Skin of body (tissue), 2 donors: ENCODE data around the gene HES1. TPM values are rescaled to one million over a fixed set of nuclear protein-coding genes. Genes with fewer than 3 reads are reported as not detected.
"Not testable (repeated sequence)": the region's sequence is repeated elsewhere in the genome, so short reads cannot be mapped to it uniquely, and the experiment has no call there.

ENCODE experiments used
- DNase-seq: peaks from one replicate; lab custom pipeline; 2025; lab: John Stamatoyannopoulos, UW
- total RNA-seq: library from RNA; depleted of rRNA; stranded (reverse); fragments of >200 nt; gene quantifications from one replicate; pipeline ENCODE4 v1.2.3, GENCODE V29; 2014

Gene HES1
- total RNA-seq, result 53.8 TPM

GRCh38 chr3:194135806-194136518, at the start of gene HES1:
TSS of gene HES1 (plus strand) at chr3:194136148. CDS start at chr3:194136381, 233 bp downstream.
- DNase-seq, result peak; percentile 97

- DNase-seq, result no peak
Measured at GRCh38 chr3:194086388-194087075, 49.4 kb upstream of the HES1 start.

GRCh38 chr3:194087280-194087679, 48.7 kb upstream of the HES1 start:
- no peak for DNase-seq

GRCh38 chr3:194087995-194088855, 47.7 kb upstream of the HES1 start:
- DNase-seq, result no peak

- peak; percentile 72 for DNase-seq
Measured at GRCh38 chr3:194089357-194090177, 46.4 kb upstream of the HES1 start.

- DNase-seq, result not testable (repeated sequence)
Measured at GRCh38 chr3:194090178-194090555, 45.8 kb upstream of the HES1 start.

GRCh38 chr3:194090716-194091115, 45.2 kb upstream of the HES1 start:
- DNase-seq, result no peak

GRCh38 chr3:194091141-194091540, 44.8 kb upstream of the HES1 start:
- DNase-seq, result no peak

- not testable (repeated sequence) for DNase-seq
Measured at GRCh38 chr3:194091897-194092296, 44.1 kb upstream of the HES1 start.

GRCh38 chr3:194092881-194093301, 43.1 kb upstream of the HES1 start:
- no peak for DNase-seq

- DNase-seq, result no peak
Measured at GRCh38 chr3:194093842-194094241, 42.1 kb upstream of the HES1 start.

- no peak for DNase-seq
Measured at GRCh38 chr3:194095464-194095863, 40.5 kb upstream of the HES1 start.

- no peak for DNase-seq
Measured at GRCh38 chr3:194095902-194096301, 40.0 kb upstream of the HES1 start.

GRCh38 chr3:194097141-194097882, 38.6 kb upstream of the HES1 start:
- DNase-seq, result no peak

GRCh38 chr3:194098081-194098842, 37.7 kb upstream of the HES1 start:
- DNase-seq, result peak; percentile 57

- DNase-seq, result no peak
Measured at GRCh38 chr3:194098843-194099183, 37.1 kb upstream of the HES1 start.

- DNase-seq, result no peak
Measured at GRCh38 chr3:194099215-194099614, 36.7 kb upstream of the HES1 start.

- no peak for DNase-seq
Measured at GRCh38 chr3:194100856-194101390, 35.0 kb upstream of the HES1 start.
